Prostate gland (tissue), 2 donors: ENCODE data around the gene NDUFA8. TPM values are rescaled to one million over a fixed set of nuclear protein-coding genes. Genes with fewer than 3 reads are reported as not detected.

Experiments used
- DNase-seq: peaks from one replicate; pipeline ENCODE4 v3.0.0-alpha.2; 2019; ENCODE audit warnings: low spot score
- H3K27ac ChIP-seq, 2 donors: fragments of 200-600 bp; sonication (generic); 2 replicates each; pipeline ENCODE4 v1.5.1; 2017 to 2019
- H3K27me3 ChIP-seq: fragments of 200-600 bp; sonication (generic); replicated peaks from 2 replicates; pipeline ENCODE4 v1.5.1; 2019; ENCODE audit not compliant: insufficient read depth
- H3K36me3 ChIP-seq, 2 donors: fragments of 200-600 bp; sonication (generic); 1 replicate in 1 of 2; 2 replicates in 1 of 2; pipeline versions ENCODE4 v1.5.1 to v1.8.1; 2017 to 2019
- H3K4me1 ChIP-seq: fragments of 200-600 bp; sonication (generic); replicated peaks from 2 replicates; pipeline ENCODE4 v1.5.1; 2019
- H3K4me3 ChIP-seq, 2 donors: fragments of 200-600 bp; sonication (generic); 2 replicates each; pipeline ENCODE4 v1.5.1; 2017 to 2019
- H3K9me3 ChIP-seq: fragments of 200-600 bp; sonication (generic); 2 replicates; pipeline ENCODE4 v1.5.1; 2017
- CTCF ChIP-seq, 4 experiments: fragments of 200-600 bp in 2 of 4; fragments of 450-650 bp in 2 of 4; sonication (generic) in 2 of 4; IDR thresholded peaks; 1 replicate in 3 of 4; 2 replicates in 1 of 4; pipeline ENCODE4 v1.5.1; 2016 to 2019; ENCODE audit warnings: antibody characterized with exemption in 4 of 4, mild to moderate bottlenecking in 2 of 4, moderate library complexity in 2 of 4
- POLR2A ChIP-seq: fragments of 450-650 bp; IDR thresholded peaks from one replicate; pipeline ENCODE4 v1.6.1; 2016; ENCODE audit warnings: antibody characterized with exemption, mild to moderate bottlenecking
- POLR2AphosphoS5 ChIP-seq: sonication (generic); formaldehyde crosslinking; IDR thresholded peaks from one replicate; pipeline ENCODE4 v1.6.1; 2017; ENCODE audit warnings: antibody characterized with exemption
- WGBS: methylation state at CpG from one replicate; pipeline ENCODE4 v1.1.5; 2018; 5-methylcytosine and 5-hydroxymethylcytosine counted together
- intact Hi-C: fragments of 100-400 bp; cut with DNase I; formaldehyde crosslinking; loops from one replicate; pipeline ENCODE4 v1.14.2; 2022
- total RNA-seq, 2 donors: library from RNA; depleted of rRNA; stranded (reverse); fragments of >200 nt; gene quantifications; one replicate each; pipeline ENCODE4 v1.1.0, GENCODE V29; 2016

NDUFA8 gene
- total RNA-seq, 2 donors from 2014 or later = 60.7 to 69.6 TPM

GRCh38 chr9:122121931-122122330 lies 37.6 kb downstream of the NDUFA8 start:
- no peak for TF ChIP-seq CTCF (IDR thresholded peaks at IDR 0.05)
- no peak for TF ChIP-seq POLR2AphosphoS5
- TF ChIP-seq POLR2A = no peak
- Histone ChIP-seq H3K27me3 (no peaks in the 10 kb centered on the region), H3K27ac (no peak overlapping the region), H3K9me3 (no peaks in the 10 kb centered on the region), H3K4me3 (no peak overlapping the region), H3K4me1 (peaks cover 4% of the 10 kb centered on the region), H3K36me3 (no peaks in the 10 kb centered on the region)
- no peak for DNase-seq
- intact Hi-C loops = no loop called here
- WGBS = 95% methylated on average over 6 of the region's 6 CpGs

- intact Hi-C loops = no loop called here
These were observed 38.2 kb downstream of the NDUFA8 start for GRCh38 chr9:122121391-122121790.

GRCh38 chr9:122120316-122121071 lies 39.1 kb downstream of the NDUFA8 start:
- no peaks in the 10 kb centered on the region for H3K9me3 ChIP-seq
- no peak for TF ChIP-seq CTCF (IDR thresholded peaks at IDR 0.05)
- no peak for TF ChIP-seq POLR2A
- no peak for TF ChIP-seq POLR2AphosphoS5
- DNase-seq = no peak
- H3K27ac ChIP-seq = no peak overlapping the region
- no peaks in the 10 kb centered on the region for H3K4me1 ChIP-seq
- intact Hi-C loops = no loop called here
- no peaks in the 10 kb centered on the region for H3K36me3 ChIP-seq
- WGBS = 80% methylated on average over 10 of the region's 10 CpGs
- no peak overlapping the region for H3K4me3 ChIP-seq
- no peaks in the 10 kb centered on the region for H3K27me3 ChIP-seq

More at GRCh38 chr9:122121391-122121790, 38.2 kb downstream of the NDUFA8 start:
- no peak for DNase-seq
- H3K36me3 ChIP-seq = no peaks in the 10 kb centered on the region
- H3K4me1 ChIP-seq = peaks cover 3% of the 10 kb centered on the region
- H3K27ac ChIP-seq = no peak overlapping the region
- no peak overlapping the region for H3K4me3 ChIP-seq
- H3K9me3 ChIP-seq = no peaks in the 10 kb centered on the region
- no peaks in the 10 kb centered on the region for H3K27me3 ChIP-seq
- TF ChIP-seq POLR2A (no peak), CTCF (IDR thresholded peaks at IDR 0.05) (no peak), POLR2AphosphoS5 (no peak)
- WGBS = 88% methylated on average over 8 of the region's 10 CpGs

GRCh38 chr9:122119721-122120120 lies 39.9 kb downstream of the NDUFA8 start:
- Histone ChIP-seq H3K9me3 (no peaks in the 10 kb centered on the region), H3K36me3 (no peaks in the 10 kb centered on the region), H3K27me3 (no peaks in the 10 kb centered on the region), H3K27ac (no peak overlapping the region), H3K4me3 (no peak overlapping the region), H3K4me1 (no peaks in the 10 kb centered on the region)
- DNase-seq = no peak
- WGBS = 92% methylated on average over 5 of the region's 5 CpGs
- TF ChIP-seq POLR2A = no peak
- no peak for TF ChIP-seq POLR2AphosphoS5
- no peak for TF ChIP-seq CTCF (IDR thresholded peaks at IDR 0.05)
- intact Hi-C loops = no loop called here

- no peak for DNase-seq
- no peak overlapping the region for H3K4me3 ChIP-seq
- 82% methylated on average over 13 of the region's 13 CpGs for WGBS
- TF ChIP-seq CTCF (IDR thresholded peaks at IDR 0.05) (no peak), POLR2AphosphoS5 (no peak), POLR2A (no peak)
- no peaks in the 10 kb centered on the region for H3K9me3 ChIP-seq
- no peak overlapping the region for H3K27ac ChIP-seq
- H3K4me1 ChIP-seq = no peaks in the 10 kb centered on the region
- H3K27me3 ChIP-seq = no peaks in the 10 kb centered on the region
- H3K36me3 ChIP-seq = no peaks in the 10 kb centered on the region
- intact Hi-C loops = no loop called here
These were observed 40.4 kb downstream of the NDUFA8 start for GRCh38 chr9:122119166-122119521.
